Uterus (tissue), 4 donors: ENCODE data around the gene CAMTA1. TPM values are rescaled to one million over a fixed set of nuclear protein-coding genes. Genes with fewer than 3 reads are reported as not detected.
"Not testable (repeated sequence)": the region's sequence is repeated elsewhere in the genome, so short reads cannot be mapped to it uniquely, and the experiment has no call there.

ENCODE experiments used
- DNase-seq, 2 donors: peaks; one replicate each; pipeline ENCODE4 v3.0.0-alpha.2; 2019 to 2020
- H3K27ac ChIP-seq, 2 donors: fragments of 200-600 bp; sonication (generic); 1 replicate in 1 of 2; 2 replicates in 1 of 2; pipeline ENCODE4 v1.5.1; 2016 to 2018
- H3K27me3 ChIP-seq, 2 donors: fragments of 200-600 bp; sonication (generic); one replicate each; pipeline ENCODE4 v1.5.1; 2018 to 2019; ENCODE audit warnings: control low read depth in 1 of 2
- H3K36me3 ChIP-seq, 2 donors: fragments of 200-600 bp; sonication (generic); one replicate each; pipeline ENCODE4 v1.5.1; 2019; ENCODE audit warnings: control low read depth in 1 of 2
- H3K4me1 ChIP-seq, 2 donors: fragments of 200-600 bp; sonication (generic); one replicate each; pipeline ENCODE4 v1.5.1; 2018 to 2019; ENCODE audit warnings: control low read depth in 1 of 2
- H3K4me3 ChIP-seq, 2 donors: fragments of 200-600 bp; sonication (generic); 1 replicate in 1 of 2; 2 replicates in 1 of 2; pipeline ENCODE4 v1.5.1; 2018 to 2019; ENCODE audit warnings: mild to moderate bottlenecking in 1 of 2
- H3K9me3 ChIP-seq, 2 donors: fragments of 200-600 bp; sonication (generic); one replicate each; pipeline ENCODE4 v1.5.1; 2019; ENCODE audit warnings: control low read depth in 1 of 2
- CTCF ChIP-seq, 4 experiments: fragments of 200-600 bp in 2 of 4; fragments of 450-650 bp in 2 of 4; sonication (generic) in 2 of 4; IDR thresholded peaks; one replicate each; pipeline ENCODE4 v1.5.1; 2016 to 2019; ENCODE audit warnings: antibody characterized with exemption in 4 of 4, mild to moderate bottlenecking in 2 of 4, moderate library complexity in 1 of 4
- POLR2A ChIP-seq, 2 donors: fragments of 450-650 bp; IDR thresholded peaks; one replicate each; pipeline ENCODE4 v1.6.1; 2016; ENCODE audit warnings: antibody characterized with exemption in 2 of 2, mild to moderate bottlenecking in 1 of 2, moderate library complexity in 1 of 2
- intact Hi-C: fragments of 100-400 bp; cut with DNase I; formaldehyde crosslinking; loops from one replicate; pipeline ENCODE4 v1.15.1; 2023; ENCODE audit warnings: low total_unique reads
- total RNA-seq, 4 donors: library from RNA; depleted of rRNA in 3 of 4; stranded (reverse); fragments of >200 nt in 3 of 4; gene quantifications; one replicate each; pipeline versions ENCODE4 v1.1.0 to v1.2.4, GENCODE V29; 2014 to 2023
- donor health status: DM: yes; HTN: yes; CAD: no.

CAMTA1 gene
- total RNA-seq, 4 donors from 2014 or later: 29.7 to 427 (median 64.8) TPM

DNA sequence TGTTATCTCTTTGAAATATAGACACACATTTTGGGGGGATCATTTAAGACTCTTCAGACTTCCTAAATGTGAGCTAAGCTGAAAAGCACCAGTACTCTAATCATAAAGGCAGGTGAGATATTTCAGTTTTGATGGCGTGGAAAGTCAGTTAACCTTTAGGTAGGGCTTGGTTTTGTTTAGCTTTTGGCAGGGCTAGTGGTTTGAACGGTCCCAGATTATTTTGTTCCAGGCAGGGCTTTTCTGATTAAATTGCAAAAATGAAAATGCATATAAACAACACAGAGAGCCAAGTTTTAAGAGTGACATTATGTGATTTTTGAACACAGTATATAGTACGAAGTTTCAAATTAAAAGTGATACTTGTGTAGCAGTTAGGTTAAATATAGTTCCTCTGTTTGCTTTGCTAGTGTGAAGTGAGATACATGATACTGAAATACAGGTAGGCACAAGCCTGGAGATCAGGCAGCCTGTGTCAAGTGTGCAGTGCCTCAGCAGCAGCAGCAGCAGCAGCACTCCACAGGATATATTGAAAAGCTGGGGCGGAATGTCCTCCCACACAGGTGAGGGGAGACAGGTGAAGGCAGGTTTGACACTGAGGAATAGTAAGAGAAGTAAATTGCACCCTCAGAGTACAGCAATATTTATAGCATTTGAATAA, 47.4 kb downstream of the CAMTA1 start:
- H3K4me1 ChIP-seq: no peaks in the 10 kb centered on the region
- no peaks in the 10 kb centered on the region for H3K9me3 ChIP-seq
- H3K27me3 ChIP-seq: no peaks in the 10 kb centered on the region
- intact Hi-C loops: no loop called here
- H3K27ac ChIP-seq: no peak overlapping the region
- no peaks in the 10 kb centered on the region for H3K36me3 ChIP-seq
- TF ChIP-seq CTCF (IDR thresholded peaks at IDR 0.05): no peak
- no peak for TF ChIP-seq POLR2A (IDR thresholded peaks at IDR 0.05)
- no peak overlapping the region for H3K4me3 ChIP-seq
- DNase-seq: no peak

GRCh38 chr1:6833804-6834203, 48.5 kb downstream of the CAMTA1 start:
- intact Hi-C loops: no loop called here
- TF ChIP-seq POLR2A (IDR thresholded peaks at IDR 0.05) (no peak), CTCF (IDR thresholded peaks at IDR 0.05) (no peak)
- no peaks in the 10 kb centered on the region for H3K36me3 ChIP-seq
- no peaks in the 10 kb centered on the region for H3K9me3 ChIP-seq
- DNase-seq: no peak
- H3K4me3 ChIP-seq: no peak overlapping the region
- no peaks in the 10 kb centered on the region for H3K27me3 ChIP-seq
- H3K4me1 ChIP-seq: no peaks in the 10 kb centered on the region
- H3K27ac ChIP-seq: no peak overlapping the region

DNA sequence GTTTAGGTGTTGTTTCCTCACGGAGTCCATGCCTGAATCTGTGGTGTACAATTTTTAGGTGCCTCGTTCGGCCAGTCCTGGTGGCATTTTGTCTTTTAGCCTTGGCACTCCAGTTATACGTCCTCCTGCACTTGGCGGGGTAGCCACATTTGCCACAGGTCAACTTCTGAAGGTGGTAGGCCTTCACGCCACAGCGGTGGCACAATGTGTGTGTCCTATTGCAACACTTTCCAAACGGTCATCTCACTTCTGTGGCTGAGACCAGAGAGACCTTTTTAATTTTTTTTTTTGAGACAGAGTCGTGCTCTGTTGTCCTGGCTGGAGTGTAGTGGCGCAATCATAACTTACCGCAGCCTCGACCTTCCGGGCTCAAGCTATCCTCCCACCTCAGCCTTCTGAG, 49.1 kb downstream of the CAMTA1 start:
- no peaks in the 10 kb centered on the region for H3K36me3 ChIP-seq
- H3K4me1 ChIP-seq: no peaks in the 10 kb centered on the region
- no peak overlapping the region for H3K27ac ChIP-seq
- TF ChIP-seq POLR2A (IDR thresholded peaks at IDR 0.05): no peak
- no peak for TF ChIP-seq CTCF (IDR thresholded peaks at IDR 0.05)
- no peaks in the 10 kb centered on the region for H3K9me3 ChIP-seq
- no peaks in the 10 kb centered on the region for H3K27me3 ChIP-seq
- H3K4me3 ChIP-seq: no peak overlapping the region
- no peak for DNase-seq
- intact Hi-C loops: no loop called here

GRCh38 chr1:6835139-6835538, 49.9 kb downstream of the CAMTA1 start:
- TF ChIP-seq CTCF (IDR thresholded peaks at IDR 0.05) (no peak), POLR2A (IDR thresholded peaks at IDR 0.05) (no peak)
- DNase-seq: no peak
- intact Hi-C loops: no loop called here
- no peaks in the 10 kb centered on the region for H3K9me3 ChIP-seq
- no peaks in the 10 kb centered on the region for H3K27me3 ChIP-seq
- no peak overlapping the region for H3K4me3 ChIP-seq
- H3K36me3 ChIP-seq: no peaks in the 10 kb centered on the region
- no peak overlapping the region for H3K27ac ChIP-seq
- H3K4me1 ChIP-seq: no peaks in the 10 kb centered on the region

- no peaks in the 10 kb centered on the region for H3K36me3 ChIP-seq
Observed at GRCh38 chr1:6842301-6842700, 57.0 kb downstream of the CAMTA1 start.

GRCh38 chr1:6845786-6846185, 60.5 kb downstream of the CAMTA1 start:
- DNase-seq, H3K4me3 ChIP-seq, H3K27me3 ChIP-seq, H3K9me3 ChIP-seq, intact Hi-C loops, H3K27ac ChIP-seq, H3K36me3 ChIP-seq, H3K4me1 ChIP-seq: not testable (repeated sequence)

More at GRCh38 chr1:6842301-6842700, 57.0 kb downstream of the CAMTA1 start:
- no peak overlapping the region for H3K27ac ChIP-seq
- H3K4me1 ChIP-seq: no peaks in the 10 kb centered on the region
- H3K27me3 ChIP-seq: no peaks in the 10 kb centered on the region
- intact Hi-C loops: no loop called here
- no peak for DNase-seq
- no peak overlapping the region for H3K4me3 ChIP-seq
- no peak for TF ChIP-seq CTCF (IDR thresholded peaks at IDR 0.05)
- no peak for TF ChIP-seq POLR2A (IDR thresholded peaks at IDR 0.05)
- no peaks in the 10 kb centered on the region for H3K9me3 ChIP-seq
